Neural progenitor cell (in vitro differentiated cells): ENCODE measurements around the gene PSD2. TPM values are rescaled to one million over a fixed set of nuclear protein-coding genes. Genes with fewer than 3 reads are reported as not detected.

Source experiments
- DNase-seq: peaks from one replicate; pipeline ENCODE4 v3.0.0-alpha.2; 2016; ENCODE audit warnings: low spot score
- H2AFZ ChIP-seq: fragments of 200-600 bp; sonication (generic); replicated peaks from 2 replicates; pipeline ENCODE4 v1.6.1; 2016; ENCODE audit warnings: antibody characterized with exemption
- H3F3A ChIP-seq: fragments of 200-600 bp; sonication (generic); 2 replicates; pipeline ENCODE4 v1.6.1; 2016; ENCODE audit warnings: antibody characterized with exemption, low read depth
- H3K27ac ChIP-seq: fragments of 200-600 bp; sonication (generic); 2 replicates; pipeline ENCODE4 v1.5.1; 2016; ENCODE audit warnings: mild to moderate bottlenecking
- H3K27me3 ChIP-seq: fragments of 200-600 bp; sonication (generic); 2 replicates; pipeline ENCODE4 v1.6.1; 2016; ENCODE audit warnings: mild to moderate bottlenecking, moderate library complexity
- H3K36me3 ChIP-seq: fragments of 200-600 bp; sonication (generic); 2 replicates; pipeline ENCODE4 v1.5.1; 2016
- H3K4me1 ChIP-seq: fragments of 200-600 bp; sonication (generic); 2 replicates; pipeline ENCODE4 v1.6.1; 2016; ENCODE audit warnings: mixed run types
- H3K4me2 ChIP-seq: fragments of 200-600 bp; sonication (generic); 2 replicates; pipeline ENCODE4 v1.6.1; 2016
- H3K4me3 ChIP-seq: fragments of 200-600 bp; sonication (generic); 2 replicates; pipeline ENCODE4 v1.5.1; 2016
- H3K79me2 ChIP-seq: fragments of 200-600 bp; sonication (generic); 2 replicates; pipeline ENCODE4 v1.6.1; 2016; ENCODE audit warnings: low read depth
- H3K9ac ChIP-seq: fragments of 200-600 bp; sonication (generic); 2 replicates; pipeline ENCODE4 v1.6.1; 2016
- H3K9me3 ChIP-seq: fragments of 200-600 bp; sonication (generic); 2 replicates; pipeline ENCODE4 v1.5.1; 2016; ENCODE audit warnings: low read depth
- H4K20me1 ChIP-seq: fragments of 200-600 bp; sonication (generic); 2 replicates; pipeline ENCODE4 v1.6.1; 2016; ENCODE audit warnings: low read depth
- H3K27ac Mint-ChIP-seq: 3 replicates; pipeline ENCODE4 v1.8.0; 2021; ENCODE audit warnings: mixed read lengths
- H3K27me3 Mint-ChIP-seq: 2 replicates; pipeline ENCODE4 v1.8.0; 2022; ENCODE audit warnings: low read depth, mild to moderate bottlenecking, inconsistent platforms, moderate library complexity, mixed read lengths; ENCODE audit not compliant: insufficient read depth
- H3K36me3 Mint-ChIP-seq: 3 replicates; pipeline ENCODE4 v1.8.0; 2021; ENCODE audit warnings: mixed read lengths
- H3K4me1 Mint-ChIP-seq: 3 replicates; pipeline ENCODE4 v1.8.0; 2021; ENCODE audit warnings: mixed read lengths
- H3K4me3 Mint-ChIP-seq: 3 replicates; pipeline ENCODE4 v1.8.0; 2021; ENCODE audit warnings: mild to moderate bottlenecking, moderate library complexity, mixed read lengths
- H3K9me3 Mint-ChIP-seq: 3 replicates; pipeline ENCODE4 v1.8.0; 2020; ENCODE audit warnings: mixed read lengths
- CTCF ChIP-seq: fragments of 200-600 bp; sonication (generic); IDR thresholded peaks from 2 replicates; pipeline ENCODE4 v1.5.1; 2017; ENCODE audit warnings: antibody characterized with exemption, mild to moderate bottlenecking
- EZH2 ChIP-seq: fragments of 200-600 bp; sonication (generic); IDR thresholded peaks from 2 replicates; pipeline ENCODE4 v1.6.1; 2017; ENCODE audit warnings: antibody characterized with exemption, mild to moderate bottlenecking, moderate library complexity
- EZH2phosphoT487 ChIP-seq: fragments of 200-600 bp; sonication (generic); IDR thresholded peaks from 2 replicates; pipeline ENCODE4 v1.6.1; 2017; ENCODE audit warnings: antibody characterized with exemption
- total RNA-seq: library from RNA; depleted of rRNA; stranded (reverse); fragments of >200 nt; gene quantifications from 2 replicates; pipeline ENCODE4 v1.2.3, GENCODE V29; 2015; ENCODE audit warnings: low replicate concordance

PSD2 gene
- total RNA-seq, 1 donor from 2014 or later, result 0.09 TPM

DNA sequence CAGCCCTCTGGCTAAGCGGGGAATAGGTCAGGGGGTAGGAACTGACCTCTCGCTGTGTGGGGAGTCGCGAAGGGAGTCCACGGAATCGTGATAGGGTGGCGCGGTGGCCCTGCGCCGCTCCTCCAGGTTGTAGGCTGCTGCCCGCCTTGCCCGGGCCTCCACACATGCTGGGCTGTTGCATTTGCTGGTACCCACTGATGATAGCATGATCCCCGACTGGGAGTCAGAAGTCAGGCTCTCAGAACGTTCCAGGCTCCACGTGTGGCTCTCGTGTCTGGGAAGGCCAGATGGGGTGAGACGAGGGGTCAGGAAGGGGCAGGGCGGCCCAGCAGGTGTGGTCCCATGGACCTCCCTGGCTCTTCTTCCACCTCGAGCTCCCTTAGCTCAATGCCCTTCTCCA is 56.0 kb downstream of the PSD2 start:
- TF ChIP-seq EZH2 (no peak), EZH2phosphoT487 (no peak), CTCF (no peak)
- no peaks in the 10 kb centered on the region for H3K9me3 ChIP-seq
- peaks cover 63% of the 10 kb centered on the region for H3K27me3 ChIP-seq
- H3K9me3 Mint-ChIP-seq, result no peaks in the 10 kb centered on the region
- H3K27ac Mint-ChIP-seq, result no peak overlapping the region
- H3F3A ChIP-seq, result peaks cover 11% of the 10 kb centered on the region
- H3K4me3 ChIP-seq, result no peak overlapping the region
- peaks cover 4% of the 10 kb centered on the region for H3K4me1 Mint-ChIP-seq
- no peaks in the 10 kb centered on the region for H3K36me3 Mint-ChIP-seq
- peaks cover 25% of the 10 kb centered on the region for H3K27me3 Mint-ChIP-seq
- H2AFZ ChIP-seq, result no peak overlapping the region
- no peaks in the 10 kb centered on the region for H3K4me1 ChIP-seq
- H4K20me1 ChIP-seq, result peaks cover 10% of the 10 kb centered on the region
- no peak overlapping the region for H3K9ac ChIP-seq
- no peak overlapping the region for H3K4me2 ChIP-seq
- DNase-seq, result no peak
- no peaks in the 10 kb centered on the region for H3K79me2 ChIP-seq
- H3K4me3 Mint-ChIP-seq, result no peak overlapping the region
- H3K27ac ChIP-seq, result no peak overlapping the region
- no peaks in the 10 kb centered on the region for H3K36me3 ChIP-seq

DNA sequence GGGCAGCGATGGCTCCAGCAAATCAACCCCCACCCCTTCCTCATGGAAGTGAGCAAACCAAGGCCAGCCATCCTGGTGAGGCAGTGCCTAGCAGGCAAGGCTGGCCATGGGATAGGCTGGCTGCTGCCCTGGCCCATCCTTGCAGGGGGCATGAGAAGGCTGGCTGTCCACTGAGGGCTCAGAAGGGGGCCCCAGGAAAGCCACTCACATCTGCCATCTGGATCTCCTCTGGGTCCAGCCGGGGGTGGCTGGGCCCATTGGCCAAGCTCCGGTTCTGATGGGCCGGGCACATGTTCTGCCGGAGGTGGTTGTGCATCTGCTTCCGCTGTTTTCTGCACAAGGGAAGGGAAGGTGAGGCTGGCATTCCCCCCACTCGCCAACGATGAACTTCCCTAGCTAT is 57.1 kb downstream of the PSD2 start:
- TF ChIP-seq CTCF (no peak), EZH2phosphoT487 (no peak), EZH2 (no peak)
- H3K4me3 Mint-ChIP-seq, result no peak overlapping the region
- no peak overlapping the region for H2AFZ ChIP-seq
- no peaks in the 10 kb centered on the region for H3K9me3 ChIP-seq
- no peak overlapping the region for H3K9ac ChIP-seq
- no peaks in the 10 kb centered on the region for H3K4me1 ChIP-seq
- H3K79me2 ChIP-seq, result no peaks in the 10 kb centered on the region
- H3F3A ChIP-seq, result peaks cover 11% of the 10 kb centered on the region
- no peak for DNase-seq
- H3K4me2 ChIP-seq, result no peak overlapping the region
- no peak overlapping the region for H3K4me3 ChIP-seq
- H3K4me1 Mint-ChIP-seq, result peaks cover 4% of the 10 kb centered on the region
- H4K20me1 ChIP-seq, result peaks cover 6% of the 10 kb centered on the region
- no peaks in the 10 kb centered on the region for H3K36me3 ChIP-seq
- H3K27ac Mint-ChIP-seq, result no peak overlapping the region
- no peaks in the 10 kb centered on the region for H3K36me3 Mint-ChIP-seq
- no peaks in the 10 kb centered on the region for H3K9me3 Mint-ChIP-seq
- H3K27me3 ChIP-seq, result peaks cover 52% of the 10 kb centered on the region
- peaks cover 20% of the 10 kb centered on the region for H3K27me3 Mint-ChIP-seq
- no peak overlapping the region for H3K27ac ChIP-seq

DNA sequence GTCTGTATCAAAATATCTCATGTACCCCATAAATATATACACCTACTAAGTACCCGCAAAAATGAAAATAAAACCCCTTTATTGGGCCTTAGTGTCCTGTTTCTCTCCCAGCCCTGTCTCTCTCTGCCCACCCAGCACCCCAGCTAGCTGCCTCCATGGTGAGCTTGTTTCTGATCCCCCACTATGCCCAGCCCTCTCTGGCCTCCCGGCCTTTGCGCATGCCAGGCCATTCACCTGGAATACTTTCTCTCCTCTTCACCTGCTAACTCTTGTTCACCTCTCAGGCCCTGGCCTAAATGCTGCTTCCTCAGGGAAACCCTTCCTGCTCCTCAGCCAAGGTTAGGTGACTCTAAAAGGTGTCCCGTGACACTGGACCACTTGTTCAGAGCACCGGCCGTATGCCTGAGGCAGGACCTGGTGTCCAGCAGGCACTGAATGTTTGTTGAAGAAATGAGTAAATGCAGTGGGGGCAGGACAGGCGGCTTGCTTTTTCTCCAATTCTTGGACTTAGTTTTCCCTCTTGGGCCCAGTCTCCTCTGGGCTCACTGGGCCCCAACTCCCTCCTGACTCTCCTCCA is 58.5 kb downstream of the PSD2 start:
- H2AFZ ChIP-seq, result no peak overlapping the region
- no peaks in the 10 kb centered on the region for H3K9me3 ChIP-seq
- no peaks in the 10 kb centered on the region for H3K36me3 ChIP-seq
- H3K4me2 ChIP-seq, result no peak overlapping the region
- H3K9ac ChIP-seq, result no peak overlapping the region
- H3F3A ChIP-seq, result peaks cover 2% of the 10 kb centered on the region
- Mint-ChIP-seq H3K9me3 (no peaks in the 10 kb centered on the region), H3K4me3 (peak overlapping the region; percentile 33), H3K4me1 (no peaks in the 10 kb centered on the region), H3K27me3 (peaks cover 15% of the 10 kb centered on the region), H3K36me3 (no peaks in the 10 kb centered on the region), H3K27ac (no peak overlapping the region)
- no peak overlapping the region for H3K27ac ChIP-seq
- H3K4me3 ChIP-seq, result no peak overlapping the region
- no peak for DNase-seq
- H3K4me1 ChIP-seq, result no peaks in the 10 kb centered on the region
- no peaks in the 10 kb centered on the region for H3K79me2 ChIP-seq
- TF ChIP-seq CTCF, result no peak
- no peak for TF ChIP-seq EZH2
- no peak for TF ChIP-seq EZH2phosphoT487
- H3K27me3 ChIP-seq, result peaks cover 37% of the 10 kb centered on the region
- H4K20me1 ChIP-seq, result peaks cover 2% of the 10 kb centered on the region
